ENCODE measurements around the gene MANF. TPM values are rescaled to one million over a fixed set of nuclear protein-coding genes. Genes with fewer than 3 reads are reported as not detected.
A peak's percentile ranks its signal among the peaks of the same experiment; 100 is the strongest.

MANF gene
- total RNA-seq, 4 donors from 2014 or later, result 13.7 to 38.3 (median 22.8) TPM

DNA sequence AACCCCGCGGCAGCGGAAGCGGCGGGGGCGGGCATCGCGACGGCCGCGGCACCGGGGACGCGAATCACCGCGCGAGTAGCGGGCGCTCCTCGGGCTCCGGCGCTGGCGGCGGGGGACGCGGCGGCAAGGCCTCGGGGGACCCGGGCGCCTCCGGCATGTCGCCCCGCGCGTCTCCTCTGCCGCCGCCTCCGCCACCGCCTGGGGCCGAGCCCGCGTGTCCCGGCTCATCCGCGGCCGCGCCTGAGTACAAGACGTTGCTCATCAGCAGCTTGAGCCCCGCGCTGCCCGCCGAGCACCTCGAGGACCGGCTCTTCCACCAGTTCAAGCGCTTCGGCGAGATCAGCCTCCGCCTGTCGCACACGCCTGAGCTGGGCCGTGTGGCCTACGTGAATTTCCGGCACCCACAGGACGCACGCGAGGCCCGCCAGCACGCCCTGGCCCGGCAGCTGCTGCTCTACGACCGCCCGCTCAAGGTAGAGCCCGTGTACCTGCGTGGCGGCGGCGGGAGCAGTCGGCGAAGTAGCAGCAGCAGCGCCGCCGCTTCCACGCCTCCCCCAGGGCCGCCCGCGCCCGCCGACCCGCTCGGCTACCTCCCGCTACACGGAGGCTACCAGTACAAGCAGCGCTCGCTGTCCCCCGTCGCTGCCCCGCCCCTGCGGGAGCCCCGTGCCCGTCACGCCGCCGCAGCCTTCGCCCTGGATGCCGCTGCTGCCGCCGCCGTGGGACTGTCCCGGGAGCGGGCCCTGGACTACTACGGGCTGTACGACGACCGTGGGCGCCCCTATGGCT, 6.7 kb downstream of the MANF start:
- peak overlapping the region; percentile 40 to 94 (median 92) for H3K27ac ChIP-seq
- WGBS, 2 donors (ENCODE audit: low coverage in 1 of 2), result 60% methylated on average over 1 of the region's 115 CpGs; no CpG with 5 or more reads in 1 of the 2 donors
- no peaks in the 10 kb centered on the region for H3K9me3 ChIP-seq
- TF ChIP-seq, protein P1, sequence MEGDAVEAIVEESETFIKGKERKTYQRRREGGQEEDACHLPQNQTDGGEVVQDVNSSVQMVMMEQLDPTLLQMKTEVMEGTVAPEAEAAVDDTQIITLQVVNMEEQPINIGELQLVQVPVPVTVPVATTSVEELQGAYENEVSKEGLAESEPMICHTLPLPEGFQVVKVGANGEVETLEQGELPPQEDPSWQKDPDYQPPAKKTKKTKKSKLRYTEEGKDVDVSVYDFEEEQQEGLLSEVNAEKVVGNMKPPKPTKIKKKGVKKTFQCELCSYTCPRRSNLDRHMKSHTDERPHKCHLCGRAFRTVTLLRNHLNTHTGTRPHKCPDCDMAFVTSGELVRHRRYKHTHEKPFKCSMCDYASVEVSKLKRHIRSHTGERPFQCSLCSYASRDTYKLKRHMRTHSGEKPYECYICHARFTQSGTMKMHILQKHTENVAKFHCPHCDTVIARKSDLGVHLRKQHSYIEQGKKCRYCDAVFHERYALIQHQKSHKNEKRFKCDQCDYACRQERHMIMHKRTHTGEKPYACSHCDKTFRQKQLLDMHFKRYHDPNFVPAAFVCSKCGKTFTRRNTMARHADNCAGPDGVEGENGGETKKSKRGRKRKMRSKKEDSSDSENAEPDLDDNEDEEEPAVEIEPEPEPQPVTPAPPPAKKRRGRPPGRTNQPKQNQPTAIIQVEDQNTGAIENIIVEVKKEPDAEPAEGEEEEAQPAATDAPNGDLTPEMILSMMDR (IDR thresholded peaks at IDR 0.05), result no peak
- no peak for TF ChIP-seq POLR2A (IDR thresholded peaks at IDR 0.05)
- H3K36me3 ChIP-seq, result peaks cover 0 to 77% of the 10 kb centered on the region in 2 donors
- H3K4me1 ChIP-seq, result peaks cover 0 to 82% (median 35%) of the 10 kb centered on the region in 3 donors
- H3K4me3 ChIP-seq, result peak overlapping the region; percentile 42 to 86
- no peaks in the 10 kb centered on the region for H3K27me3 ChIP-seq
- peak; percentile 1 for ATAC-seq

DNA sequence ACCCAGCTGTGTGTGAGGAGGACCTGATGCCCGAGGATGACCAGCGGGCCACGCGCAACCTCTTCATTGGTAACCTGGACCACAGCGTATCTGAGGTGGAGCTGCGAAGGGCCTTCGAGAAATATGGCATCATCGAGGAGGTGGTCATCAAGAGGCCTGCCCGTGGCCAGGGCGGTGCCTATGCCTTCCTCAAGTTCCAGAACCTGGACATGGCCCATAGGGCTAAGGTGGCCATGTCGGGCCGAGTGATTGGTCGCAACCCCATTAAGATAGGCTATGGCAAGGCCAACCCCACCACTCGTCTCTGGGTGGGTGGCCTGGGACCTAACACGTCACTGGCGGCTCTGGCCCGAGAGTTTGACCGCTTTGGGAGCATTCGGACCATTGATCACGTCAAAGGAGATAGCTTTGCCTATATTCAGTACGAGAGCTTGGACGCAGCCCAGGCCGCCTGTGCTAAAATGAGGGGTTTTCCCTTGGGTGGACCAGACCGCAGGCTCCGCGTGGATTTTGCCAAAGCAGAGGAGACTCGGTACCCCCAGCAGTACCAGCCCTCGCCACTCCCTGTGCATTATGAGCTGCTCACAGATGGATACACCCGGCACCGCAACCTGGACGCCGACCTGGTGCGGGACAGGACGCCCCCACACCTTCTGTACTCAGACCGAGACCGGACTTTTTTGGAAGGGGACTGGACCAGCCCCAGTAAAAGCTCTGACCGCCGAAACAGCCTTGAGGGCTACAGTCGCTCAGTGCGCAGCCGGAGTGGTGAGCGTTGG, 7.5 kb downstream of the MANF start:
- TF ChIP-seq, protein P1 (IDR thresholded peaks at IDR 0.05), result no peak
- TF ChIP-seq POLR2AphosphoS5 (IDR thresholded peaks at IDR 0.05) (no peak), POLR2A (IDR thresholded peaks at IDR 0.05) (no peak), EP300 (IDR thresholded peaks at IDR 0.05) (no peak)
- H3K4me3 ChIP-seq, result peak overlapping the region; percentile 42 to 86
- no peak for ATAC-seq
- H3K4me1 ChIP-seq, result peaks cover 0 to 82% (median 32%) of the 10 kb centered on the region in 3 donors
- H3K36me3 ChIP-seq, result peaks cover 0 to 77% of the 10 kb centered on the region in 2 donors
- H3K27me3 ChIP-seq, result no peaks in the 10 kb centered on the region
- 68 to 87% methylated on average over 3 to 5 of the region's 42 CpGs for WGBS, 2 donors (ENCODE audit: low coverage in 1 of 2)
- H3K9me3 ChIP-seq, result no peaks in the 10 kb centered on the region
- peak overlapping the region in 3 of 4 donors; percentile 92 to 94 (median 93) for H3K27ac ChIP-seq

DNA sequence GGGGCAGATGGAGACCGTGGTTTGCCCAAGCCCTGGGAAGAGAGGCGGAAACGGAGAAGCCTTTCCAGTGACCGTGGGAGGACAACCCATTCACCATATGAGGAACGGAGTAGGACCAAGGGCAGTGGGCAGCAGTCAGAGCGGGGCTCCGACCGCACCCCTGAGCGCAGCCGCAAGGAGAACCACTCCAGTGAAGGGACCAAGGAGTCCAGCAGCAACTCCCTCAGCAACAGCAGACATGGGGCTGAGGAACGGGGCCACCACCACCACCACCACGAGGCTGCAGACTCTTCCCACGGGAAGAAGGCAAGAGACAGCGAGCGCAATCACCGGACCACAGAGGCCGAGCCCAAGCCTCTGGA, 8.0 kb downstream of the MANF start:
- peaks cover 0 to 77% of the 10 kb centered on the region in 2 donors for H3K36me3 ChIP-seq
- TF ChIP-seq POLR2A (IDR thresholded peaks at IDR 0.05) (no peak), POLR2AphosphoS5 (IDR thresholded peaks at IDR 0.05) (no peak), EP300 (IDR thresholded peaks at IDR 0.05) (no peak)
- TF ChIP-seq, protein P1 (IDR thresholded peaks at IDR 0.05), result no peak
- H3K4me3 ChIP-seq, result peak overlapping the region in 1 of 2 donors; percentile 86
- WGBS, 2 donors (ENCODE audit: low coverage in 1 of 2), result no CpG with 5 or more reads among the region's 17 CpGs
- ATAC-seq, result no peak
- no peaks in the 10 kb centered on the region for H3K27me3 ChIP-seq
- H3K4me1 ChIP-seq, result peaks cover 0 to 81% (median 32%) of the 10 kb centered on the region in 3 donors
- H3K9me3 ChIP-seq, result no peaks in the 10 kb centered on the region
- H3K27ac ChIP-seq, result no peak overlapping the region

DNA sequence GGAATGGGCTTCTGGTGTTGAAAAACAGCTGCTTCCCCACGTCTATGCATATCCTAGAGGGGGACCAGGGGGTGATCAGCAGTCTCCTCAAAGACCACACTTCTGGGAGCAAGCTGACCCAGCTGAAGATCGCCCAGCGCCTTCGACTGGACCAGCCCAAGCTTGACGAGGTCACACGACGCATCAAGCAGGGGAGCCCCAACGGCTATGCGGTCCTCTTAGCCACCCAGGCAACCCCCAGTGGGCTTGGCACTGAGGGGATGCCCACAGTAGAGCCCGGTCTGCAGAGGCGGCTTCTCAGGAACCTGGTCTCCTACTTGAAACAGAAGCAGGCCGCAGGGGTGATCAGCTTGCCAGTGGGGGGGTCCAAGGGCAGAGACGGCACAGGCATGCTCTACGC, 8.5 kb downstream of the MANF start:
- Histone ChIP-seq H3K27me3 (no peaks in the 10 kb centered on the region), H3K27ac (no peak overlapping the region), H3K4me3 (no peak overlapping the region), H3K4me1 (peaks cover 0 to 79% (median 32%) of the 10 kb centered on the region in 3 donors), H3K9me3 (no peaks in the 10 kb centered on the region), H3K36me3 (peaks cover 0 to 77% of the 10 kb centered on the region in 2 donors)
- no peak for ATAC-seq
- WGBS, 2 donors (ENCODE audit: low coverage in 1 of 2), result 50% methylated on average over 1 of the region's 14 CpGs; no CpG with 5 or more reads in 1 of the 2 donors
- TF ChIP-seq EP300 (IDR thresholded peaks at IDR 0.05) (no peak), POLR2A (IDR thresholded peaks at IDR 0.05) (no peak), POLR2AphosphoS5 (IDR thresholded peaks at IDR 0.05) (no peak)
- TF ChIP-seq, protein P1 (IDR thresholded peaks at IDR 0.05), result no peak

All from gastroesophageal sphincter (tissue), 4 donors.